GM12873 (cell line): ENCODE measurements around the gene FGFR3.

Source experiments
- CTCF ChIP-seq: IDR thresholded peaks from 2 replicates; pipeline ENCODE4 v1.5.1; 2012; ENCODE audit warnings: low read depth, mild to moderate bottlenecking, moderate library complexity, low read length, control low read depth; ENCODE audit not compliant: insufficient read depth; ENCODE audit errors: missing control alignments

The FGFR3 gene

GRCh38 chr4:1798580-1799386 is 5.7 kb downstream of the FGFR3 start:
- no peak for TF ChIP-seq CTCF

GRCh38 chr4:1799387-1800375 is 6.6 kb downstream of the FGFR3 start:
- no peak for TF ChIP-seq CTCF

- TF ChIP-seq CTCF = no peak
Measured at GRCh38 chr4:1800805-1801204, 7.7 kb downstream of the FGFR3 start.

GRCh38 chr4:1801286-1801958 is 8.3 kb downstream of the FGFR3 start:
- no peak for TF ChIP-seq CTCF

GRCh38 chr4:1802151-1802715 is 9.1 kb downstream of the FGFR3 start:
- no peak for TF ChIP-seq CTCF

- TF ChIP-seq CTCF = no peak
Measured at GRCh38 chr4:1802720-1803522, 9.8 kb downstream of the FGFR3 start.
